Testis (tissue), 2 donors: ENCODE results near the gene HOTAIR.

ENCODE experiments used
- CTCF ChIP-seq, 3 experiments: fragments of 450-650 bp in 2 of 3; fragments of 200-600 bp in 1 of 3; sonication (generic) in 1 of 3; IDR thresholded peaks; one replicate each; pipeline ENCODE4 v1.5.1; 2016 to 2019; ENCODE audit warnings: antibody characterized with exemption in 3 of 3, mild to moderate bottlenecking in 2 of 3, moderate library complexity in 1 of 3
- POLR2A ChIP-seq: fragments of 450-650 bp; IDR thresholded peaks from one replicate; pipeline ENCODE4 v1.6.1; 2017; ENCODE audit warnings: antibody characterized with exemption, mild to moderate bottlenecking, moderate library complexity

- no peak for TF ChIP-seq POLR2A
- no peak for TF ChIP-seq CTCF (IDR thresholded peaks at IDR 0.05)
Observed at GRCh38 chr12:53997204-53998109, 22.7 kb upstream of the HOTAIR start.
